ENCODE measurements around the gene TRIP11.

GRCh38 chr14:91961297-91962220 lies 78.3 kb downstream of the TRIP11 start:
- TF ChIP-seq GATA3 (IDR thresholded peaks at IDR 0.05; ENCODE audit: low read depth, low read length) (no peak), GATA2 (IDR thresholded peaks at IDR 0.05; ENCODE audit: low read depth, low read length) (no peak)

Data from SH-SY5Y (cell line).